Hepatocyte (in vitro differentiated cells): ENCODE data around the gene HDAC6.

Source experiments
- CTCF ChIP-seq: fragments of 200-600 bp; sonication (generic); IDR thresholded peaks from 2 replicates; pipeline ENCODE4 v1.5.1; 2016; ENCODE audit warnings: antibody characterized with exemption, mild to moderate bottlenecking; ENCODE audit not compliant: poor library complexity
- EZH2 ChIP-seq: fragments of 200-600 bp; sonication (generic); IDR thresholded peaks from 2 replicates; pipeline ENCODE4 v1.6.1; 2016; ENCODE audit warnings: antibody characterized with exemption, mild to moderate bottlenecking, borderline replicate concordance

GRCh38 chrX:48787505-48788443, 14.1 kb upstream of the HDAC6 start:
- no peak for TF ChIP-seq CTCF
- TF ChIP-seq EZH2: no peak
